Astrocyte (in vitro differentiated cells and primary cell): ENCODE data around the gene SLC39A10. TPM values are rescaled to one million over a fixed set of nuclear protein-coding genes. Genes with fewer than 3 reads are reported as not detected.

Experiments used
- DNase-seq: peaks from one replicate; pipeline ENCODE4 v3.0.0-alpha.2; 2010; ENCODE audit warnings: low read depth
- FAIRE-seq: peaks from 2 replicates; lab custom pipeline; 2011; peaks lifted over from hg19 to GRCh38; lab: Jason Lieb, UNC
- H2AFZ ChIP-seq: 2 replicates; pipeline ENCODE4 v1.6.0; 2012; ENCODE audit warnings: low read depth, low read length, inconsistent platforms
- H3K27ac ChIP-seq: 2 replicates; pipeline ENCODE4 v1.5.1; 2011; ENCODE audit warnings: low read depth, low read length, inconsistent platforms
- H3K27me3 ChIP-seq: 2 replicates; pipeline ENCODE4 v1.6.0; 2011; ENCODE audit warnings: low read length, inconsistent platforms; ENCODE audit not compliant: insufficient read depth
- H3K36me3 ChIP-seq: 2 replicates; pipeline ENCODE4 v1.5.1; 2011; ENCODE audit warnings: low read length, inconsistent platforms; ENCODE audit not compliant: insufficient read depth
- H3K4me1 ChIP-seq: 2 replicates; pipeline ENCODE4 v1.5.1; 2011; ENCODE audit warnings: low read length, inconsistent platforms; ENCODE audit not compliant: insufficient read depth
- H3K4me2 ChIP-seq: 2 replicates; pipeline ENCODE4 v1.6.0; 2012; ENCODE audit warnings: low read length, inconsistent platforms
- H3K4me3 ChIP-seq: 2 replicates; pipeline ENCODE4 v1.5.1; 2011; ENCODE audit warnings: low read depth, mild to moderate bottlenecking, low read length, inconsistent platforms; ENCODE audit not compliant: insufficient read depth
- H3K79me2 ChIP-seq: 2 replicates; pipeline ENCODE4 v1.6.0; 2012; ENCODE audit warnings: mild to moderate bottlenecking, low read length, inconsistent platforms; ENCODE audit not compliant: insufficient read depth
- H3K9ac ChIP-seq: 2 replicates; pipeline ENCODE4 v1.6.0; 2012; ENCODE audit warnings: mild to moderate bottlenecking, low read length, inconsistent platforms
- H3K9me3 ChIP-seq: 2 replicates; pipeline ENCODE4 v1.5.1; 2012; ENCODE audit warnings: low read depth, mild to moderate bottlenecking, low read length, inconsistent platforms; ENCODE audit not compliant: insufficient read depth
- H4K20me1 ChIP-seq: 2 replicates; pipeline ENCODE4 v1.6.0; 2012; ENCODE audit warnings: low read length, inconsistent platforms; ENCODE audit not compliant: insufficient read depth
- H3K27ac Mint-ChIP-seq: one replicate; pipeline ENCODE4 v1.8.0; 2021; ENCODE audit warnings: mild to moderate bottlenecking, mixed read lengths; ENCODE audit not compliant: unreplicated experiment
- H3K27me3 Mint-ChIP-seq: one replicate; pipeline ENCODE4 v1.8.0; 2021; ENCODE audit warnings: low read depth, mixed read lengths; ENCODE audit not compliant: unreplicated experiment
- H3K36me3 Mint-ChIP-seq: one replicate; pipeline ENCODE4 v1.8.0; 2021; ENCODE audit warnings: low read depth, mixed read lengths; ENCODE audit not compliant: unreplicated experiment
- H3K4me1 Mint-ChIP-seq: one replicate; pipeline ENCODE4 v1.8.0; 2021; ENCODE audit warnings: low read depth, mixed read lengths; ENCODE audit not compliant: unreplicated experiment
- H3K4me3 Mint-ChIP-seq: one replicate; pipeline ENCODE4 v1.8.0; 2021; ENCODE audit warnings: mild to moderate bottlenecking, moderate library complexity, mixed read lengths; ENCODE audit not compliant: unreplicated experiment
- H3K9me3 Mint-ChIP-seq: one replicate; pipeline ENCODE4 v1.8.0; 2021; ENCODE audit warnings: mild to moderate bottlenecking, mixed read lengths; ENCODE audit not compliant: unreplicated experiment
- EZH2 ChIP-seq: IDR thresholded peaks from 2 replicates; pipeline ENCODE4 v1.6.1; 2012; ENCODE audit warnings: mild to moderate bottlenecking, low read length, inconsistent platforms; ENCODE audit not compliant: insufficient read depth
- total RNA-seq: library from RNA; stranded (reverse); gene quantifications from 2 replicates; pipeline ENCODE4 v1.2.1, GENCODE V29; 2021
- TF ChIP-seq, protein P1 (sequence below): IDR thresholded peaks from 2 replicates; pipeline ENCODE4 v1.5.1; 2011; ENCODE audit warnings: low read depth, mild to moderate bottlenecking, inconsistent platforms, low read length, moderate library complexity; ENCODE audit not compliant: insufficient read depth

The SLC39A10 gene
- total RNA-seq, 1 donor from 2014 or later = 96.2 TPM

DNA sequence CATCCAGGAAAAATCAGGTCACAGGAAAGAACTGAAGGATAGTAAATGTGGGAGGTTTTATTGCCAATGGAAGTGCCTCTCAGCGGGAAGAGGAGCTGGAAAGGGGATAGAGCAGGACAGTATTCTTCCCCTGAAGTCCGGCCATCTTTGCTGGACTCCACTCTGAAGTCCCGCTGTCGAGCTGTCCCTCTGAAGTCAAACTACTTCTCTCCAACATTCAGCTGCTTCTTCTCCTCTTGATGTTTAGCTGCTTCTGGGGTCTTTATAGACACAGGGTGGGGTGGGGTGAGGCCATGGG lies 23.5 kb upstream of the SLC39A10 start:
- H3K4me1 Mint-ChIP-seq = peaks cover 4% of the 10 kb centered on the region
- no peak overlapping the region for H3K4me2 ChIP-seq

DNA sequence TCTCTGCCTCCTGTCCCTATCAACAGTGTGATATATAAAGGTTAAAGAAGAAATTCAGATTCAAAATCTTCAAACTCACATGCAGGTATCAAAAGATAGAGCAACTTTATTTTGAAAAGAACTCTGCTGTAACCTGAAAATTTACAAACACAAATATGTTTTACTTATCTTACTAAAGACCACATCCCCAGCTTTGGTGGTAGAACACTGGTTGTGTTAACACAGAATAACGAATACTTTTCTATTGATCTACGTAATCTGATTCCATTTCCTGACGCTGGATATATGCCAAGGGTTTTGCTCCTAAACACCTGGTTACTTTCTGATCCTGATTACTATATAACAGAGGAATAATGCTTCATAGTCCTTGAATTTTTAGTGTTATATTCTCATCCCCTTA lies 23.1 kb upstream of the SLC39A10 start:
- H3K4me3 ChIP-seq = no peak overlapping the region
- no peaks in the 10 kb centered on the region for H4K20me1 ChIP-seq
- H3K9me3 ChIP-seq = no peaks in the 10 kb centered on the region
- no peaks in the 10 kb centered on the region for H3K27me3 ChIP-seq
- H3K27ac Mint-ChIP-seq = no peak overlapping the region
- H3K36me3 Mint-ChIP-seq = no peaks in the 10 kb centered on the region
- H3K4me1 ChIP-seq = no peaks in the 10 kb centered on the region
- H3K4me3 Mint-ChIP-seq = no peak overlapping the region
- H3K9me3 Mint-ChIP-seq = peaks cover 2% of the 10 kb centered on the region
- DNase-seq (no peak), FAIRE-seq (no peak)
- no peak overlapping the region for H3K9ac ChIP-seq
- TF ChIP-seq, protein P1, sequence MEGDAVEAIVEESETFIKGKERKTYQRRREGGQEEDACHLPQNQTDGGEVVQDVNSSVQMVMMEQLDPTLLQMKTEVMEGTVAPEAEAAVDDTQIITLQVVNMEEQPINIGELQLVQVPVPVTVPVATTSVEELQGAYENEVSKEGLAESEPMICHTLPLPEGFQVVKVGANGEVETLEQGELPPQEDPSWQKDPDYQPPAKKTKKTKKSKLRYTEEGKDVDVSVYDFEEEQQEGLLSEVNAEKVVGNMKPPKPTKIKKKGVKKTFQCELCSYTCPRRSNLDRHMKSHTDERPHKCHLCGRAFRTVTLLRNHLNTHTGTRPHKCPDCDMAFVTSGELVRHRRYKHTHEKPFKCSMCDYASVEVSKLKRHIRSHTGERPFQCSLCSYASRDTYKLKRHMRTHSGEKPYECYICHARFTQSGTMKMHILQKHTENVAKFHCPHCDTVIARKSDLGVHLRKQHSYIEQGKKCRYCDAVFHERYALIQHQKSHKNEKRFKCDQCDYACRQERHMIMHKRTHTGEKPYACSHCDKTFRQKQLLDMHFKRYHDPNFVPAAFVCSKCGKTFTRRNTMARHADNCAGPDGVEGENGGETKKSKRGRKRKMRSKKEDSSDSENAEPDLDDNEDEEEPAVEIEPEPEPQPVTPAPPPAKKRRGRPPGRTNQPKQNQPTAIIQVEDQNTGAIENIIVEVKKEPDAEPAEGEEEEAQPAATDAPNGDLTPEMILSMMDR = no peak
- TF ChIP-seq EZH2 = no peak
- H2AFZ ChIP-seq = no peak overlapping the region
- peaks cover 4% of the 10 kb centered on the region for H3K4me1 Mint-ChIP-seq
- no peaks in the 10 kb centered on the region for H3K79me2 ChIP-seq
- H3K27me3 Mint-ChIP-seq = no peaks in the 10 kb centered on the region
- H3K4me2 ChIP-seq = no peak overlapping the region
- no peaks in the 10 kb centered on the region for H3K36me3 ChIP-seq
- no peak overlapping the region for H3K27ac ChIP-seq

More for the DNA sequence above, 23.5 kb upstream of the SLC39A10 start:
- no peak for FAIRE-seq
- Histone ChIP-seq H3K27ac (no peak overlapping the region), H3K27me3 (no peaks in the 10 kb centered on the region), H3K36me3 (no peaks in the 10 kb centered on the region), H3K4me1 (no peaks in the 10 kb centered on the region), H3K9ac (no peak overlapping the region), H3K9me3 (no peaks in the 10 kb centered on the region), H3K79me2 (no peaks in the 10 kb centered on the region), H3K4me3 (no peak overlapping the region), H2AFZ (no peak overlapping the region), H4K20me1 (no peaks in the 10 kb centered on the region)
- Mint-ChIP-seq H3K27ac (no peak overlapping the region), H3K4me3 (no peak overlapping the region), H3K9me3 (peaks cover 2% of the 10 kb centered on the region), H3K36me3 (no peaks in the 10 kb centered on the region), H3K27me3 (no peaks in the 10 kb centered on the region)
- TF ChIP-seq, protein P1 = no peak
- no peak for TF ChIP-seq EZH2
- DNase-seq = no peak

DNA sequence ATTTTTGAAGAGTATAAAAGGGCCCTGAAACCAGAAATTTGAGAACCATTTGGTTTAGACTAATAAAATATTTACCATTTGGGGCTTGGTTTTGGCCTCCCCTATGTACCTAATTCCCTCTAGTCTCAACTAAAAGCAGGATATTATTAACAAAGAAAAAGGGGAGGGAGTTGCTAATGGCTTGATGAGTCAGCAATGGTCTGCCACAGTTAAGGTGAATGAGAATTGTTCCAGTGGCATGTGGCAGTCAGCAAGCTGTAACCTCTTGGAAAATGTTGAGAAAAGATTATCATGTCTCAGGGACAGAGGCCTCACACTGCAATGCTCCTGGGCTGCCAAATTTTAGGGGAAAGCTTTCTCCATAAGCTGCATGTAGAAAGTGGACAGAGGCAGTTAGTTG lies 20.1 kb upstream of the SLC39A10 start:
- Histone ChIP-seq H2AFZ (no peak overlapping the region), H3K27ac (no peak overlapping the region), H3K36me3 (no peaks in the 10 kb centered on the region), H3K4me1 (no peaks in the 10 kb centered on the region), H3K27me3 (no peaks in the 10 kb centered on the region), H3K79me2 (no peaks in the 10 kb centered on the region), H3K9me3 (no peaks in the 10 kb centered on the region), H4K20me1 (no peaks in the 10 kb centered on the region), H3K4me3 (no peak overlapping the region), H3K9ac (no peak overlapping the region), H3K4me2 (no peak overlapping the region)
- FAIRE-seq = peak; percentile 13
- Mint-ChIP-seq H3K27ac (no peak overlapping the region), H3K4me3 (no peak overlapping the region), H3K4me1 (peaks cover 4% of the 10 kb centered on the region), H3K36me3 (no peaks in the 10 kb centered on the region), H3K9me3 (no peaks in the 10 kb centered on the region), H3K27me3 (no peaks in the 10 kb centered on the region)
- DNase-seq = no peak
- TF ChIP-seq, protein P1 = no peak
- TF ChIP-seq EZH2 = no peak
